Measurements from ENCODE around the gene PROX2.
A peak's percentile ranks its signal among the peaks of the same experiment; 100 is the strongest.

PROX2 gene

GRCh38 chr14:74875204-74875603 is 741 bp downstream of the PROX2 start:
- no peak for DNase-seq

GRCh38 chr14:74871819-74872218 is 4.1 kb downstream of the PROX2 start:
- DNase-seq = no peak

DNA sequence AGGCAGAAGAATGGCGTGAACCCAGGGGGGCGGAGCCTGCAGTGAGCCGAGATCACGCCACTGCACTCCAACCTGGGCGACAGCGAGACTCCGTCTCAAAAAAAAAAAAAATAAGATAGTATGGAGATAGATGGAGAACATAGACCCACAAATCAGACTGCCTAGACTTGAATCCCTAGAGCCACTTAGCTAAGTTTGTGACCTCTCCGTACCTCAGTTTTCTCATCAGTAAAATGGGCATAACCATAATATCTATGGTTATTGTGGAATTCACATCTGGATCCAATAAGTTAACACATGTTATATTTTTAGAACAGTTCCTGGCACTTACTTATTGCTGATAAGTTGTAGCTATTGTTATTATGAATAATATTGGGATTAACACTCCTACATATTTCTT is 7.2 kb downstream of the PROX2 start:
- no peak for DNase-seq

GRCh38 chr14:74867673-74868072 is 8.3 kb downstream of the PROX2 start:
- no peak for DNase-seq

- no peak for DNase-seq
Measured at GRCh38 chr14:74866708-74867389, 9.1 kb downstream of the PROX2 start.

- no peak for DNase-seq
Measured at GRCh38 chr14:74865156-74865555, 10.8 kb downstream of the PROX2 start.

GRCh38 chr14:74864198-74864597 is 11.7 kb downstream of the PROX2 start:
- no peak for DNase-seq

DNA sequence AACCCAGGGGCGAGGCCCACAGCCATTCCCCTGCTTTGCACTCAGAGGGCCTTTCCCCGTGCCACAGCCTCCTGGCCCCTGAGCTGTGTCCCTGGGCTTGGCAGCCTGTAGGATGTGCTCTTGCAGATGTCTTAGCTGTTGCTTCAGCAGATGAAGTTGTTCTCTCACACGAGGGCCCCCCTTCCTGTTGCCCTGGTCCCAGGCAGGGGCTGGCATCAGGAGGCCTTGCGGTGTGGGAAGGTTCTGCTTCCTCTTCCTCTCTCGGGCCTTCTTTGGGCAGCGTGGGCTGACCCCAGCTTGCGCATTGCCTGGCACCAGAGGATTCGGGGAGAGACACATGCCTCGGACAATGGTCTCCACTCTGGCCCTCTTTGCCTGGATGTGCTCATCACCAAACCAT is 12.7 kb downstream of the PROX2 start:
- no peak for DNase-seq

GRCh38 chr14:74861734-74862090 is 14.2 kb downstream of the PROX2 start:
- no peak for DNase-seq

- DNase-seq = peak; percentile 18
Measured at GRCh38 chr14:74860899-74861733, 14.8 kb downstream of the PROX2 start.

GRCh38 chr14:74859757-74860552 is 16.0 kb downstream of the PROX2 start:
- no peak for DNase-seq

DNA sequence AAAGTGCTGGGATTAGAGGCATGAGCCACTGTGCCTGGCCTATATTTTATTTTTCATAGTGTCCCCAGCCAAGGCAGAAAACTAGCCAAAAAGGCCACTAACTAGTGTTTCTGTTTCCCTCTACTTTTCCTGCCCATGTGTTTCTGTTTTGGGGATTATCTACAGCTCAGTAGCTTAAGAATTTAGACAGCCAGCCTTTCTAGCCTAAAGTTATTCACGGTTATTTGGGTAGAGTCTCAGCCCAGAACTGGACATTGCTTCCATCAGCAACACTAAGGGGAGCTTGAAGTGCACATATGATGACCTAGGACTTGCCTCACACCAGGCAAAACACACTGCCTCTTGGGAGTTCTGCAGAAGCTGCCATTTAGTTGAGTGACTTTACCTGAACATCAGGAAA is 17.9 kb downstream of the PROX2 start:
- DNase-seq = no peak

- no peak for DNase-seq
Measured at GRCh38 chr14:74856366-74856765, 19.6 kb downstream of the PROX2 start.

DNA sequence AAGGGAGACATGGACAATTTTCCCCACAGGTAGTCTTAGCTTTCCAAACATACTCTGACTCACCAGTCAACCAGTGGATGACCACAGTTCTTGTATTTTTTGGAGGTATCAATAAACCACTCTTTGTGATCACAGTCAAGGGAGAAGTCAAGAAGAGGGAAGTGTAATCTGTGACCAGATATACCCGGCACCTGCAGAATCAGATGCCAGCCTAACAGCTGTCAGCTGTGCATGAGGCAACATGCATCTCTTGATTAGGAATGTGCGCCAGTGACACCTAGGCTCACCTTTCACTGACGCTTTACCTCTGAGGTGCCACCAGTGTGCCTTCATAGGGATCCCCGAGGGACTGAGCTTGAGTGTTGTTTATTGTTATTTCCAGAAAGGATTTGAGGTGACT is 20.0 kb downstream of the PROX2 start:
- no peak for DNase-seq

- DNase-seq = no peak
Measured at GRCh38 chr14:74855021-74855420, 20.9 kb downstream of the PROX2 start.

- no peak for DNase-seq
Measured at GRCh38 chr14:74853581-74853980, 22.4 kb downstream of the PROX2 start.

- DNase-seq = no peak
Measured at GRCh38 chr14:74852922-74853530, 22.9 kb downstream of the PROX2 start.

DNA sequence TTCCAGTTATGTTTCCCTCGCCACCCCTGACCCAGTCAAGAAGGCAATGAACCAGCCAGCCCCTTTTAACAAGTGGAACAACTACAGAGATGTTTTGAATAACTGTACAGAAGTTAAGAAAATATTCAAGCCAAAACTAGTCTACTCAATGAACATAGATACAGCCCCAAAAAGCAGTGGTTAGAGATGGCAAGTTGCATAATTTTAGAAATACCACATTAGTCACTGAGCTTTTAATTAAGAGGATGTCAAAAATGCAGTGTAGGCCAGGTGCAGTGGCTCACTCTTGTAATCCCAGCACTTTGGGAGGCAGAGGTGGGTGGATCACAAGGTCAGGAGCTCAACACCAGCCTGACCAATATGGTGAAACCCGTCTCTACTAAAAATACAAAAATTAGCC is 27.2 kb downstream of the PROX2 start:
- no peak for DNase-seq

GRCh38 chr14:74846968-74847665 is 28.8 kb downstream of the PROX2 start:
- no peak for DNase-seq

- no peak for DNase-seq
Measured at GRCh38 chr14:74846168-74846567, 29.8 kb downstream of the PROX2 start.

DNA sequence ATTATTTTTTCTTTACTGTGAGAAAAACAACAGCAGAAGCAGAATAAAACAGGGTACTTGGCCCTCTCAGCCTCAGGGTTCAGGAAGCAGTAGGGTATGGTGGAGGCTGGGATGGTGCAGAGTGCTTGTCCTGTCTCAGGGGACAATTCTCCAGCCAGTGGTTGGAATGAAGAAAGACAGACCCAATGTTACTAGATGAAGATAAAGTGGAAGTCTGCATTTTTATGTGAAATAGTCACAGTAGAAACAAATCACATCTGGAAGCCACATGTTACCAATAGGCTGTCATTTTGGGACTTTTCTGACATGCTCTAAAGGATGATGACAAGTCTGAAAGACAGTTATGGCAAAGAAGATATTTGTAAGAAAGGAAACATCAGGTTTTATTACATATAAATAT is 32.3 kb downstream of the PROX2 start:
- no peak for DNase-seq
